ENCODE results near the gene C4BPB. TPM values are rescaled to one million over a fixed set of nuclear protein-coding genes. Genes with fewer than 3 reads are reported as not detected.

Gene C4BPB
- total RNA-seq, 2 experiments from 2014 or later, result 2.1 to 2.2 TPM

DNA sequence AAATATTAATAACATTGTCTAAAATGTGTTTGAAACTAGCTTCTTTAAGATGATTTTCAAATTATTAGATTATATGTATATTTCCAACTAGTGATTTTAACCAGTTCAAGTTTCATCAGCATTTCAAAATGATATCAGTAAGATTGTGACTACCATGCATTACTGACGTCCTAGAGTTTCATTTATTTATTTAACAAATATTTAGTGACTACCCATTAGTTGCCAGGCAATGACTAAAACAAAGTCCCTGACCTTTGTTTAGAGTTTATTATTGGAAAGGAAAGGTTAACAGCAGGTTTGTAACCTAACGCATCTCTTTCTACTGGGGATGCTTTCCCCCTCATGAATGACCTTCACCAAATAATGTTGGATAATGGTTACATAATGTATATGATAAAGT lies 7.6 kb upstream of the C4BPB start:
- POLR2A ChIA-PET, result no interaction called here

DNA sequence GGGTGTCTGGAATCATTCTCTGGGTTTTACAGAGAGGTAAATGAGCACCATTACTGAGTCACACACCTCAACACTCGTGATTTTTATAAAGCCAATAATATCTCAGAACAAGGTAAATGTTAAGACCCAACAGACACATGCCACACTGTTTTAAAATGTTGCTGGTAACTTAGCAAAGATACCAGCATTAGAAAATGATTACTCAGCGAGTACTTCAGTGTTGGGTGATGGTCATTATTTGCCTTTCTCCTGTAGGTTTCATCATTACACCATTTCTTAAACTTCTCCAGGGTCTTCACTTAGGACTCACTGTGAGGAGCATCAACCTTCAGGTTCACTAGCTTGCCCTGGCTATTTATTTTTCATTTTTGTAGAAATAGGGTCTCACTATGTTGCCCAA lies 6.9 kb upstream of the C4BPB start:
- Mint-ChIP-seq H3K27ac (no peak overlapping the region), H3K4me3 (no peak overlapping the region), H3K36me3 (ENCODE audit: low read depth) (no peaks in the 10 kb centered on the region), H3K27me3 (peaks cover 2% of the 10 kb centered on the region), H3K4me1 (ENCODE audit: low read depth) (peaks cover 10% of the 10 kb centered on the region), H3K9me3 (no peaks in the 10 kb centered on the region)
- CTCF ChIA-PET, result interaction anchor here (0.6 to 2.3 kb wide), 3 partner anchors 32 to 418 kb away, joined by 3 to 10 read pairs (median 3); partner anchors contain the start of gene YOD1
- TF ChIP-seq, protein P1, sequence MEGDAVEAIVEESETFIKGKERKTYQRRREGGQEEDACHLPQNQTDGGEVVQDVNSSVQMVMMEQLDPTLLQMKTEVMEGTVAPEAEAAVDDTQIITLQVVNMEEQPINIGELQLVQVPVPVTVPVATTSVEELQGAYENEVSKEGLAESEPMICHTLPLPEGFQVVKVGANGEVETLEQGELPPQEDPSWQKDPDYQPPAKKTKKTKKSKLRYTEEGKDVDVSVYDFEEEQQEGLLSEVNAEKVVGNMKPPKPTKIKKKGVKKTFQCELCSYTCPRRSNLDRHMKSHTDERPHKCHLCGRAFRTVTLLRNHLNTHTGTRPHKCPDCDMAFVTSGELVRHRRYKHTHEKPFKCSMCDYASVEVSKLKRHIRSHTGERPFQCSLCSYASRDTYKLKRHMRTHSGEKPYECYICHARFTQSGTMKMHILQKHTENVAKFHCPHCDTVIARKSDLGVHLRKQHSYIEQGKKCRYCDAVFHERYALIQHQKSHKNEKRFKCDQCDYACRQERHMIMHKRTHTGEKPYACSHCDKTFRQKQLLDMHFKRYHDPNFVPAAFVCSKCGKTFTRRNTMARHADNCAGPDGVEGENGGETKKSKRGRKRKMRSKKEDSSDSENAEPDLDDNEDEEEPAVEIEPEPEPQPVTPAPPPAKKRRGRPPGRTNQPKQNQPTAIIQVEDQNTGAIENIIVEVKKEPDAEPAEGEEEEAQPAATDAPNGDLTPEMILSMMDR (IDR thresholded peaks at IDR 0.05), result no peak
- intact Hi-C loops (cut with micrococcal nuclease), result no loop called here
- ATAC-seq (no peak), DNase-seq (no peak)
- POLR2A ChIA-PET, result no interaction called here

More for the DNA sequence above, 7.6 kb upstream of the C4BPB start:
- CTCF ChIA-PET, result interaction anchor here (1.9 to 3.1 kb wide), 5 partner anchors 28 to 418 kb away, joined by 6 to 15 read pairs (median 12); partner anchors contain the start of genes PFKFB2 and YOD1
- Mint-ChIP-seq H3K4me1 (ENCODE audit: low read depth) (peaks cover 10% of the 10 kb centered on the region), H3K9me3 (no peaks in the 10 kb centered on the region), H3K27ac (no peak overlapping the region), H3K4me3 (no peak overlapping the region), H3K27me3 (peaks cover 2% of the 10 kb centered on the region), H3K36me3 (ENCODE audit: low read depth) (no peaks in the 10 kb centered on the region)
- intact Hi-C loops (cut with micrococcal nuclease), result no loop called here
- no peak for DNase-seq
- TF ChIP-seq, protein P1 (IDR thresholded peaks at IDR 0.05), result no peak
- no peak for ATAC-seq

DNA sequence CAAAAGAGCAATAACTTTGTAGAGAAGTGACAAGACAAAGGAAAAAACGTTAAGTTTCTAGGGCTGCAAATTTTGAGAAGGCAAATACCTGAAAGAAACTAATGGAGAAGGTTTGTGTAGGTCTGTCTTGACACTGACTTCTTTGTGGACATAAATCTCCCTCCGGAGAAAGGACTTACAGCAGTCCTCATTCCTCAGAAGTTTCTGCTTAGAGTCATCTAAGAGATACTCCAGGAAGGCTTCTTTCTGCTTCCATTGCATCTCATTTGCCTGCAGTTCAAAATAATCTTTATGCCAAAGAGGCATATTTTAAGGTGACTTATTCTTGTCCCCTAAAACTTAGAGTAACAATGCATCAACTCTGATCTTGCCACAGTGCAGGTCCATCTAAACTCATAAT lies 4.4 kb upstream of the C4BPB start:
- CTCF ChIA-PET, result interaction anchor here (0.6 to 3.1 kb wide), 31 partner anchors 9 to 415 kb away, joined by 3 to 38 read pairs (median 4); partner anchors contain the start of gene PFKFB2
- TF ChIP-seq, protein P1 (IDR thresholded peaks at IDR 0.05), result no peak
- DNase-seq, result no peak
- Mint-ChIP-seq H3K4me3 (no peak overlapping the region), H3K9me3 (no peaks in the 10 kb centered on the region), H3K27me3 (peaks cover 2% of the 10 kb centered on the region), H3K27ac (no peak overlapping the region), H3K4me1 (ENCODE audit: low read depth) (peaks cover 20% of the 10 kb centered on the region), H3K36me3 (ENCODE audit: low read depth) (no peaks in the 10 kb centered on the region)
- ATAC-seq, result no peak
- POLR2A ChIA-PET, result interaction anchor here (0.8 to 1.2 kb wide), 3 partner anchors 37 to 416 kb away, joined by 3 to 4 read pairs (median 3); no protein-coding TSS in a partner anchor
- intact Hi-C loops (cut with micrococcal nuclease), result loop anchor here (2.0 kb wide), 3 partner anchors 321 to 415 kb away; no protein-coding TSS in a partner anchor

DNA sequence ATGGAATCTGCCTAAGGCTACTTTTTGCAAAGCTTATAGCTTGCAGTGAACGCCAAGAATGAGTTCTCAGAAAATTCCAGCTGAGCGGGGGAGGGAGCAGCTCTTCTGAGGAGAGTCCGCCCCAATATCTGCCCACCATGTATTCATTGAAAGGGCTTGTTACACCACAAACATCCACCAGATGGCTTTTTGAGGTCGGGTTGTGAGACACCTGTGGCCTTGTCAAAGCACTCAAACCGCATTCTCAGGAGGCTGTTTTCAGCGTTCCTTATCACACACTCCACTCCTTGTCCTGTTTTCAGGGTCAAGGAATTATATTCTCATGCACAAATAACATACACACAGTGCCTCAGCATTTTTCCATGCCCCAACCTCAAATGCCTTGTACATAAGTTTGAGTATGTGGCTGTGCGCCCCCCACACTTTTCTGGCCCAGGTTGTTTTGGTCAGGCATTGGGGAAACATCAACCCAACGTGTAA lies 3.9 kb upstream of the C4BPB start:
- intact Hi-C loops (cut with micrococcal nuclease), result loop anchor here (2.0 to 5.0 kb wide), 4 partner anchors 253 to 414 kb away; no protein-coding TSS in a partner anchor
- ChIA-PET CTCF (interaction anchor here (0.6 to 3.1 kb wide), 30 partner anchors 10 to 415 kb away, joined by 3 to 38 read pairs (median 4); partner anchors contain the start of gene PFKFB2), POLR2A (interaction anchor here (0.8 to 0.9 kb wide), 2 partner anchors 56 to 415 kb away, joined by 3 read pairs; no protein-coding TSS in a partner anchor)
- Mint-ChIP-seq H3K36me3 (ENCODE audit: low read depth) (no peaks in the 10 kb centered on the region), H3K4me1 (ENCODE audit: low read depth) (peaks cover 25% of the 10 kb centered on the region), H3K27me3 (peaks cover 2% of the 10 kb centered on the region), H3K27ac (no peak overlapping the region), H3K9me3 (no peaks in the 10 kb centered on the region), H3K4me3 (no peak overlapping the region)
- TF ChIP-seq, protein P1 (IDR thresholded peaks at IDR 0.05), result peak; percentile 70
- ATAC-seq (peak; percentile 83), DNase-seq (peak; percentile 73)

DNA sequence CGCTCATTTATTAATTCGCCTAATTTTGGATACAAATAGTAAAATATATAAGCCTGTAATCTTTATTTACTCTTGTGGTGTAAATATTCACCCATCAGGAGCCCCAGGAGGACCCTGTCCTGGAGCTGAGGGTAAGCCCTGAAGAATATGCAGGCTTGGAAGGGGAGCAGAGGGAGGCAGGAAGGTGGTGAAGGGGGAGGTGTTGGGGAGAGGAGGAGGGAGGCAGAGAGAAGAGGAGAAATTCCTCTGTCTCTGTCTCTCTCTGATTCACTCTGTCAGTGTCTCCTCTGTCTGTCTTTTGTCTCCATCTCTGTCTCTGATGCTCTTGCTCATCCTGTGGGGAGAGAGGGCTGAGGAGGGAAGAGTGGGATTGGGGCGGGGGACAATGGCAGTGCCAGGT lies 2.8 kb upstream of the C4BPB start:
- Mint-ChIP-seq H3K27me3 (peaks cover 2% of the 10 kb centered on the region), H3K9me3 (no peaks in the 10 kb centered on the region), H3K36me3 (ENCODE audit: low read depth) (no peaks in the 10 kb centered on the region), H3K27ac (no peak overlapping the region), H3K4me1 (ENCODE audit: low read depth) (peaks cover 25% of the 10 kb centered on the region), H3K4me3 (no peak overlapping the region)
- intact Hi-C loops (cut with micrococcal nuclease), result loop anchor here (2.0 to 5.0 kb wide), 4 partner anchors 251 to 413 kb away; no protein-coding TSS in a partner anchor
- TF ChIP-seq, protein P1 (IDR thresholded peaks at IDR 0.05), result no peak
- DNase-seq, result no peak
- POLR2A ChIA-PET, result no interaction called here
- CTCF ChIA-PET, result interaction anchor here (1.8 to 3.1 kb wide), 4 partner anchors 37 to 413 kb away, joined by 6 to 29 read pairs (median 16); no protein-coding TSS in a partner anchor
- no peak for ATAC-seq

Data from activated CD8-positive, alpha-beta T cell treated with anti-CD3 and anti-CD28 coated beads for 36 hours (primary cell).